WERI-Rb-1 (cell line): ENCODE data around the gene THRB.
A peak's percentile ranks its signal among the peaks of the same experiment; 100 is the strongest.

Experiments used
- DNase-seq: peaks from one replicate; pipeline ENCODE4 v3.0.0-alpha.2; 2020
- H3K27ac ChIP-seq: fragments of 250-450 bp; sonication (Bioruptor Pico); 2 replicates; pipeline ENCODE4 v1.5.1; 2020; ENCODE audit warnings: mild to moderate bottlenecking, moderate library complexity
- H3K27me3 ChIP-seq: fragments of 250-450 bp; sonication (Bioruptor Pico); 2 replicates; pipeline ENCODE4 v1.5.1; 2021; ENCODE audit warnings: mild to moderate bottlenecking, low read depth, moderate library complexity; ENCODE audit not compliant: insufficient read depth, severe bottlenecking
- H3K36me3 ChIP-seq: fragments of 250-450 bp; sonication (Bioruptor Pico); 2 replicates; pipeline ENCODE4 v1.5.1; 2020; ENCODE audit warnings: mild to moderate bottlenecking, moderate library complexity
- H3K4me3 ChIP-seq: 2 replicates; pipeline ENCODE4 v1.5.1; 2011; ENCODE audit warnings: low read depth, mild to moderate bottlenecking, control low read depth, low read length
- H3K9me3 ChIP-seq: fragments of 250-450 bp; sonication (Bioruptor Pico); 2 replicates; pipeline ENCODE4 v1.5.1; 2021; ENCODE audit warnings: mild to moderate bottlenecking, moderate library complexity; ENCODE audit not compliant: severe bottlenecking
- TF ChIP-seq, protein P1 (sequence below): IDR thresholded peaks from 2 replicates; pipeline ENCODE4 v1.5.1; 2011; ENCODE audit warnings: low read depth, mild to moderate bottlenecking, control low read depth, inconsistent platforms, low read length

THRB gene

DNA sequence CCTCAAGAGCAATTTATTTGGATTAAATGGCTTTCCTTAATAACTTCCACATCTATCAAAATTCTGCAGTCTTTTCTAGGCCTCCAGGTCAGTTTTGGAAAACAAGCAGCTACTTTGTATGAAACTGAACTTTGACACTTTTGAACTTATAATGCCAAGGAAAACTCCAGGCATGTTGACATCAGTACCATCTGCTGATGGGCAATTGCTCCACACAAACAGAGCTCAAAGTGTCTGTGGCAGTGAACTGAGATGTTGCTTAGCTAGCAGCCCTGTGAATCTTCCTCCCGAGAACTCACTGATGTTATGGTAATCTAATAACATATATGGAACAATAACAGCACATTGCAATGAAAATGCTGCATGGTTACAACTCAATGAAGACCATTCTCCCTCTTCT, 250.2 kb downstream of the THRB start:
- TF ChIP-seq, protein P1, sequence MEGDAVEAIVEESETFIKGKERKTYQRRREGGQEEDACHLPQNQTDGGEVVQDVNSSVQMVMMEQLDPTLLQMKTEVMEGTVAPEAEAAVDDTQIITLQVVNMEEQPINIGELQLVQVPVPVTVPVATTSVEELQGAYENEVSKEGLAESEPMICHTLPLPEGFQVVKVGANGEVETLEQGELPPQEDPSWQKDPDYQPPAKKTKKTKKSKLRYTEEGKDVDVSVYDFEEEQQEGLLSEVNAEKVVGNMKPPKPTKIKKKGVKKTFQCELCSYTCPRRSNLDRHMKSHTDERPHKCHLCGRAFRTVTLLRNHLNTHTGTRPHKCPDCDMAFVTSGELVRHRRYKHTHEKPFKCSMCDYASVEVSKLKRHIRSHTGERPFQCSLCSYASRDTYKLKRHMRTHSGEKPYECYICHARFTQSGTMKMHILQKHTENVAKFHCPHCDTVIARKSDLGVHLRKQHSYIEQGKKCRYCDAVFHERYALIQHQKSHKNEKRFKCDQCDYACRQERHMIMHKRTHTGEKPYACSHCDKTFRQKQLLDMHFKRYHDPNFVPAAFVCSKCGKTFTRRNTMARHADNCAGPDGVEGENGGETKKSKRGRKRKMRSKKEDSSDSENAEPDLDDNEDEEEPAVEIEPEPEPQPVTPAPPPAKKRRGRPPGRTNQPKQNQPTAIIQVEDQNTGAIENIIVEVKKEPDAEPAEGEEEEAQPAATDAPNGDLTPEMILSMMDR: no peak
- H3K4me3 ChIP-seq: no peak overlapping the region
- H3K27ac ChIP-seq: no peak overlapping the region
- no peaks in the 10 kb centered on the region for H3K9me3 ChIP-seq
- no peaks in the 10 kb centered on the region for H3K27me3 ChIP-seq
- DNase-seq: no peak
- H3K36me3 ChIP-seq: no peaks in the 10 kb centered on the region

DNA sequence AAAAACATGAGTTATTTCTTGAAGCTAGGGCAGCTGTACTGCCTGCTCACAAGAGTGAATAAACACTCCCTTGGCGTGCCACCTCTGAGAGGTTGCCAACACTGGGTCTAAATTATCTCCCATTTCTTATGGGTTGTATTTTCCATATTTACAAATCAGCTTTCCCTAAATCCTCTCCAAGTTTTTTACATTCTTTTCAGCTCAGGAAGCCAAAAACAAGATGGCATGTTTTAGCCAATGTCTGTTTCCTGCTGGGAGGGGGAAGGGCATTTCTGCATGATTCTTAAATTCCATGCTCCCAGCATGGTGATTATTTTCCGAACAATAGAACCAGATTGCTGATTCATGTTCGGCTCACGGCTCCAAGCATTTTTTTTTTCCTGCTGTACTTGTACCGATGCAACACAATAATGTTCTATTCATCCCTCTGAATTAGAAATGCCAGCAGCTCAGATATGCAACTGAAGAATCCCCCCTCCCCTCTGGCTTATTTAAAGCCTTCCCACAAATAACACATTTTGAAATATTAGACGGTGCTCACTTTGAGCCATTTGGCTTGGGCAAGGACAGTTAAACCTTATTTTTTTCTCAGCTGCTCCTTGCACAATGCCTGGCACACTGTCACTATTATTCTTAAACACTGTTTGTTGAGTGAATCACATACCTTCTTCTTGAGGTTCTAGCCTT, 252.5 kb downstream of the THRB start:
- TF ChIP-seq, protein P1: no peak
- H3K27me3 ChIP-seq: no peaks in the 10 kb centered on the region
- no peak overlapping the region for H3K4me3 ChIP-seq
- H3K27ac ChIP-seq: no peak overlapping the region
- no peak for DNase-seq
- no peaks in the 10 kb centered on the region for H3K9me3 ChIP-seq
- no peaks in the 10 kb centered on the region for H3K36me3 ChIP-seq

DNA sequence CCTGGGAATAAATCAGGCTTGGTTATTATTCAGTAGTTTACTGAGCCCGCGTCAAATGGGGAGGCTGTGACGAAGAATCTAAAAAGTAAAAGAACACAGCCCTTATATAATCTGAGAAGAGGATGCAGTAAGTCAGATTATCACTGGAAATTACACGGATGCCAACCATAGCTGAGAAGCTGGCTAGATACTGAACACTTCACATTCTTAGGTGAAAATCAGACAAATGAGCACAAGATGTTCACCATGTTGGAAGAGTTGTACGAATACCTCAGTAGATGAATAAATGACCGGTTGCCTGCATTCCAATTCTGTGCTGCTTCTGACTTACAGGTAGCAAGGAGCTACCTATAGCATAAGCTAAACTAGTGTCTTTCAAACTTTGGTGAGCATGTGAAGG, 254.3 kb downstream of the THRB start:
- TF ChIP-seq, protein P1: no peak
- no peak overlapping the region for H3K27ac ChIP-seq
- no peak overlapping the region for H3K4me3 ChIP-seq
- H3K9me3 ChIP-seq: no peaks in the 10 kb centered on the region
- H3K36me3 ChIP-seq: no peaks in the 10 kb centered on the region
- no peak for DNase-seq
- no peaks in the 10 kb centered on the region for H3K27me3 ChIP-seq

DNA sequence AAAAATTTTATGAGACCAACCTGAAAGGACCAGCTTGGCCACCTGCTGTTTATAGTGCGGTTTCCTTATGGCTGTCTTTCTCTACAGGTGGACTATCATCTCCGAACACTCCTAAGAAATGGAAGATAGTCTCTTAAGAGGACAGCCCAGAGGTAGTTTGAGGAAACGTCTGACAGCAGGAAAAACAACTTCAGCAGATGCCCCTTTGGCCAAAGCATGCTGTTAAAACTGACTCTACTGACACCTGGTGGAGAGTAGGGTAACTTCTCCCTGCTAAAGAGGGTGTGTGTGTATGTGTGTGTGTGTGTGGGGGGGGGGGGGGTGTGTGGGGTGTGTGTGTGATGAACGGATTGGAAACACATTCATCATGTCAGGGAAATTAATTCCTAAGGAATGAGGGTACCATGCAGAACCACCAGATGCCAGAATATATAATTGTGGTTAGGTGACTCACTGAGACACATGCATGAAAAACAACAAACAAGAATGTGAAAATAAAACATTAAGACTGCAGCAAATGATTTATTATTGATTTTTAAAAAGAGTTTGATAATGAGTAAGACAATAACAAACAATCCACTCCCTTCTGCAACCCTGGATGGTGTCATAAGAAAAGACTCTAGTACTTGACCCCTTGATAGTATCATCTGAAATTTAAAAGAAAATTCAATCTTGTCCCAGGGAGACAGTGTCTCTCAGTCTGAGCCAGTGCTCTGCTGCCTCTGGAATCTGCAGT, 256.5 kb downstream of the THRB start:
- Histone ChIP-seq H3K27ac (peak overlapping the region; percentile 9; the same call in 1 of the 2 replicates), H3K4me3 (no peak overlapping the region)
- peak; percentile 47 for DNase-seq

DNA sequence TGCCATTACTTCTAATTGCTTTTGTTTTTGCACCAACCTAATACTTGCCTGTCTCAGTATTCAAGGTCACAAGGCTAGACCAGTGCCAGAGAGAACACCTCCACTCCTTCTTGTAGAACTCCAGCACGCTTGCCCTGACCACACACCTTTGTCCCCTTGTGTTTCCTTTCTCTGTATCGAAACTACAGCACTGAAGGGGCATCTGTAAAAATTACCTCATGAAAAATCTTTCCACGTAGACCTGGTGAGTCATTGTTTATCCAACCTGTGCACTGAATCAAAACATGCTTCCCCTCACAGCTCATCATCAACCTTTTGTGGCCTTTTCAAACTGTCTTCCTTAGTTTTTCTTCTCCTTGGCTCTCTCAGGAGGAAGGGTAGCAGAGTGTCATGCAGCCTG, 259.5 kb downstream of the THRB start:
- H3K27ac ChIP-seq: no peak overlapping the region
- H3K27me3 ChIP-seq: no peaks in the 10 kb centered on the region
- no peaks in the 10 kb centered on the region for H3K36me3 ChIP-seq
- TF ChIP-seq, protein P1: no peak
- DNase-seq: no peak
- no peaks in the 10 kb centered on the region for H3K9me3 ChIP-seq
- H3K4me3 ChIP-seq: no peak overlapping the region

More for the DNA sequence above, 256.5 kb downstream of the THRB start:
- H3K9me3 ChIP-seq: no peaks in the 10 kb centered on the region
- no peaks in the 10 kb centered on the region for H3K27me3 ChIP-seq
- TF ChIP-seq, protein P1: peak; percentile 60
- H3K36me3 ChIP-seq: no peaks in the 10 kb centered on the region

DNA sequence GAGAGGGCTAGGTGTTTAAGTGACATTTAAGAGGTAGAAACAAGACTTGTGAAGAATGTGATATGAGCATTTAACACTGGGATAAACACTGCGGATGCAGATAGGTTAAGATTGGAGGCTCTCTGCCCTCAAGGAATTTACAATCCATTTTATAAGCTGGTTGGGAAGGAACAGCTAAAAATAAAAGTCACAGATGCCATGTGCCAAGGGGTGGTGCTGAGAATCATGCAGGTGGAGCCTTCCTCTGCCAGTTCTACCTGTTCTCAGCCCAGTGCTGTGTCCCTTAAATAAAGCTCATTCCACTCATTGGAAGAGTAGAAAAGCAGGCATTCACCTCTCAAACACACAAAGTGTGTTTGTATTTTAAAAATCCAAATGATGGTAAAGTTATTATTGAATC, 261.9 kb downstream of the THRB start:
- no peak for DNase-seq
- TF ChIP-seq, protein P1: no peak
- no peaks in the 10 kb centered on the region for H3K9me3 ChIP-seq
- H3K27me3 ChIP-seq: no peaks in the 10 kb centered on the region
- no peaks in the 10 kb centered on the region for H3K36me3 ChIP-seq
- H3K4me3 ChIP-seq: no peak overlapping the region
- no peak overlapping the region for H3K27ac ChIP-seq
